IPS DF 4.7 (cell line): Measurements from ENCODE around the gene TUNAR.

ENCODE experiments used
- DNase-seq: peaks from one replicate; pipeline ENCODE4 v3.0.0-alpha.2; 2013; ENCODE audit warnings: low spot score; ENCODE audit errors: extremely low read depth

The TUNAR gene

DNA sequence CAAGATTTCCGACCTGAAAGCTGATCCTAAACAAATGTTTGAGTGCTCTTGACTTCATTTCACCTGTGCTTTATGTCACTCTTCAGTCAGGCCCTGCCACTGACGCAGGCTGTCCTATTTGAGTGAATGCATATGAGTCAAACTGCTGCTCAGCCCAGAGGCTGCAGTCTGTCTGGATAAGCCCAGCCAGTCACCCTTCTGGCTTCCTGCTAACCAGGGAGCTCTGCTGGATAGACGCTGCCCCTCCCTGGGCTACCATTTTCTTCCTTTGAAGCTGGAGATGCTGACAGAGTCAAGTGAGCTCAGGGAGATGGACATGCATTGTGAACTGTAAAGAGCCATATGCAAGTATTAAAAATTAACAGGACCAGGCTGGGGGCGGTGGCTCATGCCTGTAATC lies 5.1 kb upstream of the TUNAR start:
- DNase-seq, result no peak

GRCh38 chr14:95872777-95873176 lies 3.9 kb upstream of the TUNAR start:
- no peak for DNase-seq

GRCh38 chr14:95875831-95876760 lies 536 bp upstream of the TUNAR start:
- DNase-seq, result no peak

DNA sequence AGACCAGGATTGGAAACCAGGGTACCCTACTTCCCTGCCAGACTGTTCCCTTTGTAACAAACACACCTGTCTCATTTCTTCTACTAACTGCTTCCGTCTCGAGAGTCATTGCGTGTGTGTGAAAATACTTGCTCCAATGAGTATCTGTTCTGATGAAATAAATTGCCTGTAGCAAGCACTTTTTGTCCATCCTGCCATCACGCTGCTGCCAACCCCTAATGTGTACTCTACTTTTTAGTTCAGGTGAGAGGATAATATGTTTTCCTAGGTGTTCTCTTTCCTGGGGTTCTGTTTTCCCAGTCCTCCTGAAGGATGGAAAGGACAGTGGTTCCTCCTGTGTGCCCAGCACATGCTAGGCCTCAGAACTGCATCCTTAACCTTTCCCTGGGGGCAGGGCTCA lies 1.0 kb downstream of the TUNAR start:
- no peak for DNase-seq

- DNase-seq, result no peak
Measured at GRCh38 chr14:95884377-95884776, 7.7 kb downstream of the TUNAR start.

DNA sequence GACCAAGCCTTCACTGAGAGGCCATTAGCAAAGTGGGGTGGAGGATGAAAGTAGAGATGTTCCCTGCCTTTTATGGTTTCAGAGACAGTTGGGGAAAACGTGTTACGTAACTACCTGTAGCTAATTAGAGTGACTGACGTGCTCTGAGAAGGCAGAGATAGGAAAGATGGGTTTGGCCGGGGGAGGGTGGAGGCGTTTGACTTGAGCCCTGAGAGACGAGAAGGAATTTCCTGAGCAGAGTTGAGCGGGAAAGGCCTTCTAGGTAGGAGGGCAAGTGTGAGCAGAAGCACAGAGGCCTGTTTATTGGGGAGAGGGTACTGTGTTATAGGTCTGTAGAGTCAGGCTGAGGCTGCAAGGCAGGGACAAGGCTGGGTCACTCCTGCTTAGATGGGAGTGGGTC lies 8.6 kb downstream of the TUNAR start:
- no peak for DNase-seq

- DNase-seq, result no peak
Measured at GRCh38 chr14:95885866-95886265, 9.2 kb downstream of the TUNAR start.

- no peak for DNase-seq
Measured at GRCh38 chr14:95886366-95887056, 9.9 kb downstream of the TUNAR start.

- DNase-seq, result no peak
Measured at GRCh38 chr14:95887351-95887750, 10.7 kb downstream of the TUNAR start.

DNA sequence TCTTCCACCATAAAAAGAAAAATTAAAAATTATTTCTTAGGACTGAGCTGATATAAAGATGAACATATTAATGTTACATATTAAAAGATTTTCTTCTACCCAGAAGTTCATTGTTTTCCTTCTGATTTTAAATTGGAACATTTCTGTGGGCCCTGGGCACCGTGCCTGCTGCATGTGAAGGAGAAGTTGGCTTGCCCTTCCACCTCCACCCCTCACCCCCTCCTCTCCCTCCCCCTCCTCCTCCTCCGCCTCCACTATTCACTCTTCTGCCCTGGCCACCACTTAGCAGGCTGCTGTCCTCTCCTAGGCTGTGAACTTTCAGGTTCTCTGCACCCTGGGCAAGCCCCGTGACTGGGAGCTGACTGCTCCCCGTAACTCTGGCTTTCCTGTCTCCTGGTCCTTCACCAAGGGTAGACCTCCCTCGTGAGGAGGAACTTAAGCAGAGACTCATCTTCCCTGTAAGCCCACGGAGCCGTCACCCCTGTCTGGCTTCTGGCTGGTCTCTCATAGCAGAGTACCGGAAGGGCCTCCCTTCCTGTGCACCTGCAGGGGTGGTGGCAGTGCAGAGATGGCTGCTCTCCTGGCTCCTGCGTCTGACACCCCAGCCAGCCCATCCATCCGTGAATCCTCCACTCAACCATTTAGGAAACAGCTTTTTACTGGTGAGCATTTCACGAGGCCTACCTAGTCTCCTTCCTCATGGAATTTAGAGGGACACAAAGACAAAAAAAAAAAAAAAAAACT lies 12.8 kb downstream of the TUNAR start:
- DNase-seq, result no peak

DNA sequence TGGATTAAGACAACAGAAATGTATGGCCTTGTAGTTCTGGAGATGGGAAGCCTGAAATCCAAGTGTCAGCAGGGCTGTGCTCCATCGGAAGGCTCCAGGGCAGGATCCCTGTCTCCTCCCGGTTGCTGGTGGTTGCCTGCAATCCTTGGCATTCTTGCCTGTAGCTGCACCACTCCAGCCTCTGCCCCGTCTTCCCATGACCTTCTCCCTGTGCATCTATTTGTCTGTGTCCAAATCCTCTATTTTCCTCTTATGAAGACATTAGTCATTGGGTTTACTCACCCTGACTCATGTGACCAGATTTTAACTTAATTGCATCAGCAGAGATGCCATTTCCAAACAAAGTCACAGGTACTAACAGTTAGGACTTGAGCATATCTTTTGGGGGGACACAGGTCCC lies 15.1 kb downstream of the TUNAR start:
- no peak for DNase-seq

DNA sequence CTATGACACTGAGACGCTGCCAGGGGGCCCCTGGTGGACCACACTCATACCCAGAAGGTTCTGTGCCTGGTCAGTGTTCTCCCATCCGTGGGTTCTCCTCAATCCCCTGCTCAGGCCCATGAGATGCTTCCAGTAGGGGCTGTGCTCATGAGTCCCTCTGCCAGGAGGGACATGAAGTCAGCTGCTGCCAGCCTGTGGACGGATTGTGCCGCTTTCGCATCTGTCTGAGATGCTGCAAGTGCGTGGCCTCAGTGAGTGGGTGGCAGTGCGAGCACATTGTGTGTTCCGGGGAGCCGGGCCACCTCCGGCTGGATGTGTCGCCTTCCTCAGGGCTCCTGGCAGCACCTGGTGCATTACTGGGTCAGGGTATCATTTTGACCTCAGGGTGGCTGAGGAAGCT lies 15.5 kb downstream of the TUNAR start:
- no peak for DNase-seq

- DNase-seq, result no peak
Measured at GRCh38 chr14:95895720-95896119, 19.1 kb downstream of the TUNAR start.

DNA sequence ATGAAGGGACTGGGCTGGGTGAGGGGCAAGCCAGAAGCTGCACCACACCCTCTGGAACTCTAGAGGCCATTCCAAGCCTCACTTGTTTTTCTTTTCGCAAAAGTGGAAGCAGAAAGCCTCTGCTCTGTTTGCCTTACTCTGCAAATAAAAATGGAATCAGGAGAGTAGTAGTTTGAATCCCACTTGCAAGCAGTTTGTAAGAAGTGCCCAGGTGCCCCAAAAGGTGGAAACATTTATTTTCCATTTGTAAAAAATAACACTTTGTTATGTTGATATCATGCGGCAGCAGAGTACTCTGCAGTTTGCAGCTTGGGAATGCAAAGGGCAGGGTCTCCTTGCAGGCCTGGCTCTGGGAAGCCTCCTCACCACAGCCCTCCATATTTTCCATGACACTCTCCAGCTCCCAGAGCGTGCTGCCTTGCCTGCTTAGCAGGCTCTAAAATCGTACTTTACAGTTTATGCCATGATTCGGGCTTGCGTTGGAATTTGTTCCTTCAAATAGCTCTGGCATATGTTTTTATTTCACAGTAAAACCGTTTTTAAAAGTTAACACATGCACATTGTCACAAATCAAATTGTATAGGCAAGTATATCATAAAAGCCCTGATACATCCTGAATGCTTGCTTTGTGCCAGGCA lies 20.0 kb downstream of the TUNAR start:
- DNase-seq, result no peak

DNA sequence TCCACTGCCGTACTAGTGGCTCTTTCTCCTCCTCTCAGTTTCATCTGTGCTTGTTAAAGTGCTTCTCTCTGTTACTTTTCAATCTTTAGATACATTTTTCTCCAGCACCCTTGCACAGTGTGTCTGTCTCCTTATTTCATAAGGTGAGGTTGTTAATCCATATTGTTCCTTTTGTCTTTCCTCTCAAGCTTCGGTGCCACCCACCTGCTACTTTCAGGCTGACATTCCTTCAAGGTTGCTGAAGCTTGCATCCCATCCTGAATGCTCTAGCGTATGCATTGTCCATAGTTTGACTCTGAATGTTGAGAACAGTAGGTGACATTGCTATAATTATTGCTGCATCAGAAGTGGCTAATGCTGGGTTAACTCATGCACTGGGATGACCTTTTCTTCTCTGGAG lies 20.6 kb downstream of the TUNAR start:
- DNase-seq, result no peak

- DNase-seq, result no peak
Measured at GRCh38 chr14:95901054-95901453, 24.4 kb downstream of the TUNAR start.

- DNase-seq, result no peak
Measured at GRCh38 chr14:95902273-95902826, 25.7 kb downstream of the TUNAR start.

GRCh38 chr14:95903165-95903564 lies 26.5 kb downstream of the TUNAR start:
- DNase-seq, result no peak

- no peak for DNase-seq
Measured at GRCh38 chr14:95903616-95904107, 27.0 kb downstream of the TUNAR start.

- no peak for DNase-seq
Measured at GRCh38 chr14:95906591-95906990, 30.0 kb downstream of the TUNAR start.

DNA sequence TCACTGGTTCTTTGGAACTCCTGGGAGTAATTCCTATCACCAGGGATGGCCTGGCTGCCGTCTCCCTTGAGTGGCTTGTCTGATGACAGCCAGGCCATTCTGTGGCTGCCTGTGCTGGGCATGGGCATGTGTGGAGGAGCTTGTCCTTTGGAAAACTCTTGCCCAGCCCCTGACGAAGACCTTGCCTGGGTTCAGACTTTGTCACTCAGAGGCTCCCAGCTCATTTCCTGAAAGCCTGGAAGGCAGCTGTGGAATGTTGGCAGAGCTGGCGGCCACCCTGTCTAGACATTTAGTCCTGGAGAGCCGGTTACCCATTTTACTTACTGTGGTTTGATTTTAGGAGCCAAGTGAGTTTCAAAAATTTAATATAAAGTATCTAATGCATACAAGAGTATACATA lies 34.0 kb downstream of the TUNAR start:
- no peak for DNase-seq
